ENCODE measurements around the gene GPC5.

DNA sequence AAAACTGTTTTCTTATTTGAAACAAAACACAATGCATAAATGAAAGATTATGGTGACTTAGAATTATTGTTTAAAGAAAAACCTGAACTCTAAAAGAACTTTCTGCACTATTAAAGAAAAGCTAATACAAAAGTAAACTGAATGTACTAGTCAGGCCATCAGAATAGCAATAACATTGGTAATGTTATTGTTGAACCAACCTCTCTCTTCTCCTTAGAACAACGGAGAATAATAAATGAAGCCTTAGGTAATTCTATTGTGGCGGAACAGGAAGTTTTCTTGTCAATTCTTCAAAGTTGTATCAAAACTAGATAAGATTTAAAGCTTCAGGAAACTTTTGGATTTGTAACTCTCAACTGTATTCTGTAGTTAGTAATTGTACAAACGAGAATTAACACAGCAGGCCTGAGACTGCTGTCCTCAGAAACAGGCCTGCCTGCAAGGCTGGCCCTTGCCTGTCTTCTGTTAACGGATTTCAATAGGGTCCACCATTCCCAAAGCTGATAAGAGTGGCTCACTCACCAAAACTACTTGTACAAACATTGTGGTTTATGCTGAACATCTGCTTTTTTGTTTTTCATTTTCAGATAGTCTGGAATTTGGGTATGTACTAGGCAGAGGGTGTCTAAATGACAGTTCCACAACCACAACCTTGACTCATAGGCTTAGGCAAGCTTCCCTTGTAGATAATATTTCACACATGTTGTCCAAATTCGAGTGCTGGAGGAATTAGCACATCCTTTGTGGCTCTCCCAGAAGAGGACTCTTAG lies 825.8 kb downstream of the GPC5 start:
- TF ChIP-seq, protein P1, sequence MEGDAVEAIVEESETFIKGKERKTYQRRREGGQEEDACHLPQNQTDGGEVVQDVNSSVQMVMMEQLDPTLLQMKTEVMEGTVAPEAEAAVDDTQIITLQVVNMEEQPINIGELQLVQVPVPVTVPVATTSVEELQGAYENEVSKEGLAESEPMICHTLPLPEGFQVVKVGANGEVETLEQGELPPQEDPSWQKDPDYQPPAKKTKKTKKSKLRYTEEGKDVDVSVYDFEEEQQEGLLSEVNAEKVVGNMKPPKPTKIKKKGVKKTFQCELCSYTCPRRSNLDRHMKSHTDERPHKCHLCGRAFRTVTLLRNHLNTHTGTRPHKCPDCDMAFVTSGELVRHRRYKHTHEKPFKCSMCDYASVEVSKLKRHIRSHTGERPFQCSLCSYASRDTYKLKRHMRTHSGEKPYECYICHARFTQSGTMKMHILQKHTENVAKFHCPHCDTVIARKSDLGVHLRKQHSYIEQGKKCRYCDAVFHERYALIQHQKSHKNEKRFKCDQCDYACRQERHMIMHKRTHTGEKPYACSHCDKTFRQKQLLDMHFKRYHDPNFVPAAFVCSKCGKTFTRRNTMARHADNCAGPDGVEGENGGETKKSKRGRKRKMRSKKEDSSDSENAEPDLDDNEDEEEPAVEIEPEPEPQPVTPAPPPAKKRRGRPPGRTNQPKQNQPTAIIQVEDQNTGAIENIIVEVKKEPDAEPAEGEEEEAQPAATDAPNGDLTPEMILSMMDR (IDR thresholded peaks at IDR 0.05), result no peak
- no peak for TF ChIP-seq EP300 (IDR thresholded peaks at IDR 0.05)
